ENCODE results near the gene ZNF560.
"Not testable (repeated sequence)": the region's sequence is repeated elsewhere in the genome, so short reads cannot be mapped to it uniquely, and the experiment has no call there.

ZNF560 gene

DNA sequence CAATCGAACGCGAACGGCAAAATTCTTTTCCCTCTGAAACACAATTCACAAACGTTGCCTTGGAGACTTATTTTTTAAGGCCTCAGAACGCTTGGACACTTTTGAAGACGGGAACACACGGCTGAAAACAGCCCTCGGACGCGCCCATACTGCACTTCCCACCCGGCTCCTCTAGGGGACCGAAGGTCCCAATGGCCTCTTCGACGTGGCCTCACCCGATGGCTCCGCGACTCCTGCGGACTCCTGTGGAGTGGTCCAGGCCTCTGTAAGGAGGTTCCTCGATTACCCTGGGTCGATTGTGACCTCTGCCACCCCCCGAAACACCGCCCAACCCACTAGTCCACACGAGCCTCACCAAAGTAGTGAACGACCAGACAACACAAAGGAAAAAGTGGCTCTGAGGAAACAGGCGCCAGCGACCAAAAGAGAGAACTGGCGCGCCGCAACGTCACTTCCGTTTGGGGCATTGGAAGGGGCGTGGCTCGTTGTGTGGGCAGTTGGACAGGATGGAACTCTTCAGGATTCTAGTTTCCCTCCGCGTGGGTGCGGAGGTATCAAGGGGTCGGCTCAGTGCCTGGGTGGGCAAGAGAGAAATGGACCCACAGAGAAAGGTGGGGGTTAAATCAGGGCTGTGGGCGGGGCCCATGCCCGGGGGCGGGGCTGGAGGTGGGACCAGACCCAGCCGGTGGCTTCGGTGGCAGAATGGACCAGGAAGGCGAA is at the start of gene ZNF560:
Gene ZNF560, minus strand, starts transcription at position 434 of the 720 bp plus-strand sequence. CDS start 23,303 bp downstream, outside the sequence.
- peak; percentile 65 for ATAC-seq
- peaks cover 23 to 43% of the 10 kb centered on the region in 2 donors for H3K9me3 Mint-ChIP-seq

DNA sequence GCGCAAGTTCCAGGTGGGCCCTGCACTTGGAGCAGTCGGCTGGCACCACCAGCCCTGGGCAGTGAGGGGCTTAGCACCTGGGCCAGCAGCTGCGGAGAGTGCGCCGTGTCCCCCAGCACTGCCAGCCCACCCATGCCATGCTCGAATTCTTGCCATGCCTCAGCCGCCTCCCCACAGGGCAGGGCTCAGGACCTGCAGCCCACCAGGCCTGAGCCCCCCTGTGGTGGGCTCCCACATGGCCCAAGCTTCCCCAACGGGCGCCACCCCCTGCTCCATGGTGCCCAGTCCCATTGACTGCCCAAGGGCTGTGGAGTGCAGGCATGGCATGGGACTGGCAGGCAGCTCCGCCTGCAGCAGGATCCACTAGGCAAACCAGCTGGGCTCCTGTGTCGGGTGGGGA is 49.5 kb upstream of the ZNF560 start:
- ATAC-seq, result no peak
- DNase-seq, result no peak
- Mint-ChIP-seq H3K4me1 (no peaks in the 10 kb centered on the region), H3K9me3 (peaks cover 22 to 23% of the 10 kb centered on the region in 2 donors), H3K4me3 (no peak overlapping the region), H3K27ac (no peak overlapping the region), H3K27me3 (no peaks in the 10 kb centered on the region)

More for the DNA sequence above, at the start of gene ZNF560:
- H3K4me3 Mint-ChIP-seq, result peak within 1 kb of the TSS; percentile 80 to 86
- peak within 1 kb of the TSS; percentile 53 to 59 for H3K27ac Mint-ChIP-seq
- DNase-seq, result peak; percentile 49 to 50
- peaks cover 10% of the 10 kb centered on the region for H3K4me1 Mint-ChIP-seq
- H3K27me3 Mint-ChIP-seq, result peaks cover 8% of the 10 kb centered on the region

DNA sequence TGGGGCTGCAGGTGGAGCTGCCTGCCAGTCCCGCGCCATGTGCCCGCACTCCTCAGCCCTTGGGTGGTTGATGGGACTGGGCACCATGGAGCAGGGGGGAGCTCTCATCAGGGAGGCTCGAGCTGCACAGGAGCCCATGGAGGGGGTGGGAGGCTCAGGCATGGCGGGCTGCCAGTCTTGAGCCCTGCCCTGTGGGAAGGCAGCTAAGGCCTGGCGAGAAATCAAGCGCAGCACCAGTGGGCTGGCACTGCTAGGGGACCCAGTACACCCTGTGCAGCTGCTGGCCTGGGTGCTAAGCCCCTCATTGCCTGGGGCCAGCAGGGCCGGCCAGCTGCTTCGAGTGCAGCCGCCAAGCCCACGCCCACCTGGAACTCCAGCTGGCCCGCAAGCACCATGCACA is 42.9 kb upstream of the ZNF560 start:
- not testable (repeated sequence) for H3K4me3 Mint-ChIP-seq, DNase-seq, H3K27me3 Mint-ChIP-seq, H3K27ac Mint-ChIP-seq, ATAC-seq
- peaks cover 25% of the 10 kb centered on the region for H3K4me1 Mint-ChIP-seq
- H3K9me3 Mint-ChIP-seq, result peaks cover 19 to 20% of the 10 kb centered on the region in 2 donors

DNA sequence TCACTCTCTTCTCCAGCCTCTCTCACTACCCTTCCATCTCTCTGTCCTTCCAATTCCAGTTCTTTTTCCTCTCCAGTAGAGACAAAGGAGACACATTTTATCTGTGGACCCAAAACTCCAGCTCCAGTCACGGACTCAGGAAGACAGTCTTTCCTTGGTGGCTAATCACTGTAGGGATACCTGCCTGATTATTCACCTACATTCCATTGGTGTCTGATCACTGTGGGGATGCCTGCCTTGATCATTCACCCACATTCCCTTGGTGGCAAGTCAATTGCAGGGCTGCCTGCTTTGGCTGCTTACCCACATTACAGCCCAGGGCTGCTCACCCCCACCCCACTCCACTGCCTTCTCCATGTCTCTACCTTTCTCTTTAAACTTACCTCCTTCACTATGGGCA is 41.5 kb upstream of the ZNF560 start:
- ATAC-seq, H3K27me3 Mint-ChIP-seq, DNase-seq: not testable (repeated sequence)
- H3K9me3 Mint-ChIP-seq, result peaks cover 20 to 31% of the 10 kb centered on the region in 2 donors
- H3K27ac Mint-ChIP-seq, result peak overlapping the region in 1 of 2 donors; percentile 84
- peak overlapping the region; percentile 39 to 99 for H3K4me3 Mint-ChIP-seq
- H3K4me1 Mint-ChIP-seq, result peaks cover 25% of the 10 kb centered on the region

DNA sequence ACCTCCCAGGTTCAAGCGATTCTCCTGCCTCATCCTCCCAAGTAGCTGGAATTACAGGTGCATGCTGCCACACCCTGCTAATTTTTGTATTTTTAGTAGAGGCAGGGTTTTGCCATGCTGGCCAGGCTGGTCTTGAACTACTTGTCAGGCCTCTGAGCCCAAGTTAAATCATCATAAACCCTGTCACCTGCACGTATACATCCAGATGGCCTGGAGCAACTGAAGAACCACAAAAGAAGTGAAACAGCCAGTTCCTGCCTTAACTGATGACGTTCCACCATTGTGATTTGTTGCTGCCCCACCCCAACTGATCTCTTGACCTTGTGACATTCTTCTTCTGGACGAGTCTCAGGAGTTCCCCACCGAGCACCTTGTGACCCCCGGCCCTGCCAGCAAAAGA is 40.8 kb upstream of the ZNF560 start:
- H3K4me1 Mint-ChIP-seq, result peaks cover 25% of the 10 kb centered on the region
- H3K27me3 Mint-ChIP-seq, ATAC-seq, DNase-seq: not testable (repeated sequence)
- peak overlapping the region in 1 of 2 donors; percentile 84 for H3K27ac Mint-ChIP-seq
- H3K9me3 Mint-ChIP-seq, result peaks cover 23 to 33% of the 10 kb centered on the region in 2 donors
- peak overlapping the region; percentile 96 to 99 for H3K4me3 Mint-ChIP-seq

DNA sequence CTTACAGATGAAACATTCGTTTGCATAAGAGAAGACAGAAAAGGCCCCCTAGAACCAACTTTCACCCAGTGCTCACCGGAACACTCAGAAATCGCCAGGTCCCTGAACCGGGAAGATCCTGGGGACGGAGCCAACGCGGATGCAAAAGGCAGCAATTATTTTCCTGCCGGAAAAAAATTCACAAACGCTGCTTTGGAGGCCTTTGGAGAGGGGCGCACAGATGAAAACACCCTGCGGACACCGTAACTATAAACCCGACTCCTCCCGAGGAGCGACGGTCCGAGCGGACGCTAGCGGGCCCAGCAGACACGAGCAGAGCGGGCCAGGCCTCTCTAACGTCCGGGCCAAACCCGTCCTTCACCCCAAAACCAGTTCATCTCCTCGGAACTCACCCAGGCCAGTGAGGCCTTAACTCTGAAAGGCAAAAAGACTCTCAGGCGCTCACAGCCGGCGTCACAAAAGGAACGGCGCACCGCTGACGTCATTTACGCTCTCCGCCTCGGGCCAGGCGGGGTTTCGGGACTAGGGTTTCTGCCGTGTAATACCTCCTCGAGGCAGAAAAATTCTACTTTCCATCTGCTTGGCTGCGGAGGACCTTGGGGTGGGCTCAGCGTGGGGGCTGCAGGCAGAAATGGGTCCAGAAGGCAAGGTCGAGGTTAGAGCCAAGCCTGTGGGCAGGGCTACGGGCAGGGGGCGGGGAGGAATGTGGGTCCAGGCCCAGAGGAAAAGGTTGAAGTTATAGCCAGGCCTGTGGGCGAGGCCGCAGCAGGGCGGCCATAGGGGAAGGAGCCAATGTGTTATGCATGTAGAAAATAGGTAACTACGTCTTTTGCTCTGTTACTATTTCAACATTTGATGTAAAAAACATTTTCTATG is 40.0 kb upstream of the ZNF560 start, which contains the start of gene ZNF426:
Gene ZNF426, minus strand, starts transcription at position 463 of the 876 bp plus-strand sequence. CDS start 2,413 bp downstream, outside the sequence.
- DNase-seq (peak; percentile 82 to 89), ATAC-seq (peak; percentile 99)
- Mint-ChIP-seq H3K27me3 (no peaks in the 10 kb centered on the region), H3K9me3 (peaks cover 31 to 41% of the 10 kb centered on the region in 2 donors), H3K4me3 (peak within 1 kb of the TSS; percentile 96 to 99), H3K27ac (peak within 1 kb of the TSS; percentile 99), H3K4me1 (peaks cover 25% of the 10 kb centered on the region)

DNA sequence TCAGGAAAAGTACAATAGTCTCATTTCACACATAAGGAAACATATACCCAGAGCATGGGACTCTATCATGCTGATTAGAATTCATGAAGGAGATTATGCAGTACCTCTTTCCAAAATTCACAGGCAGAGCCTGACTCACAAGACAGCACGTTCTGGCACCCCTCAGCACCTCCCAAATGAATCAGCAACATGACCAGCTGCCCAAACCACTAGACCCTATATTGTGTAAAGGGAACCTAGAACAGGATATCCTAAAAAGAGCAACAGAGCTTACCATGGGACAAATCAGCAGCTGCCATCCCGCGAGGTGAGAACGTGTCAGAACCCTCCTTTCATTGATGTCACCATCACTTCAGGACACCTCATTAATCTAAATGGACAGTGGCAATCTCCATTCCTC is 37.5 kb upstream of the ZNF560 start:
- peaks cover 45 to 59% of the 10 kb centered on the region in 2 donors for H3K9me3 Mint-ChIP-seq
- no peaks in the 10 kb centered on the region for H3K27me3 Mint-ChIP-seq
- no peak overlapping the region for H3K4me3 Mint-ChIP-seq
- no peak for DNase-seq
- ATAC-seq, result no peak
- H3K4me1 Mint-ChIP-seq, result peaks cover 25% of the 10 kb centered on the region
- H3K27ac Mint-ChIP-seq, result no peak overlapping the region

DNA sequence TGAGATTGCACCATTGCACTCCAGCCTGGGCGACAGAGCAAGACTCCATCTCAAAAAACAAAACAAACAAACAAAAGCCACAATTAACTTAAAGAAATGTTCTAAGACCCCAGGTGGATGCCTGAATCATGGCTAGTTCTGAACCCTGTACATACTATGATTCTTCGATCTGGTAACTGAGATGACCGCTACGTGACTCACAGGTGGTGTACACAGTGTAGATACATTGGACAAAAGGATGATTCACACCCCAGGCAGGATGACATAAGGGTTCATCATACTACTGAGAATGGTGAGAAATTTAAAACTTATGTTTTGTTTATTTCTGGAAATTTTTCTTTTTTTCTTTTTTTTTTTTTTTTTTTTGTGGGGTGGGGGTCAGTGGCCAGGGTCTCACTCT is 33.5 kb upstream of the ZNF560 start:
- H3K4me3 Mint-ChIP-seq, result no peak overlapping the region
- no peak overlapping the region for H3K27ac Mint-ChIP-seq
- ATAC-seq (no peak), DNase-seq (no peak)
- H3K4me1 Mint-ChIP-seq, result no peaks in the 10 kb centered on the region
- H3K27me3 Mint-ChIP-seq, result no peaks in the 10 kb centered on the region
- H3K9me3 Mint-ChIP-seq, result peaks cover 44 to 60% of the 10 kb centered on the region in 2 donors

DNA sequence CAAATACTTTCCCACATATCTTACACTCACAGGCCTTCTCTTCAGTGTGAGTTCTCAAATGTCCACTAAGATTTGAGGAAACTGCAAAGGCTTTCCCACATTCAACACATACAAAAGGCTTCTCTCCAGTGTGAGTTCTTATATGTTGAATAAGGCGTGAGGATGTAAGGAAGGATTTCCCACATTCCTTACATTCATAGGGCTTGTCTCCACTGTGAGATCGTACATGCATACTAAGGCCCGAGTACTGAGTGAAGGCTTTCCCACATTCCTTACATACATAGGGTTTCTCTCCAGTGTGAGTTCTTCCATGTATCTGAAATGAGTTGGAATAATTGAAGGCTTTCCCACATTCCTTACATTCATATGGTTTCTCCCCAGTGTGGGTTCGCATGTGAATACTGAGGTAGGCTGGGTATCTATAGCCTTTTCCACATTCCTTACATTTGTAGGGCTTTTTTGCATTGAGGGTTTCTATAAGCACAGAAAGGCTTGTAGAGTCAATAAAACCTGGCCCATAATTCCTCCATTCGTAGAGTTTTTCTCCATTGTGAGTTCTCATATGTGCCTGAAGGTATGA is 30.4 kb upstream of the ZNF560 start:
- H3K27me3 Mint-ChIP-seq, result no peaks in the 10 kb centered on the region
- no peak overlapping the region for H3K4me3 Mint-ChIP-seq
- H3K4me1 Mint-ChIP-seq, result no peaks in the 10 kb centered on the region
- H3K9me3 Mint-ChIP-seq, result peaks cover 49 to 62% of the 10 kb centered on the region in 2 donors
- no peak for ATAC-seq
- DNase-seq, result no peak
- no peak overlapping the region for H3K27ac Mint-ChIP-seq

DNA sequence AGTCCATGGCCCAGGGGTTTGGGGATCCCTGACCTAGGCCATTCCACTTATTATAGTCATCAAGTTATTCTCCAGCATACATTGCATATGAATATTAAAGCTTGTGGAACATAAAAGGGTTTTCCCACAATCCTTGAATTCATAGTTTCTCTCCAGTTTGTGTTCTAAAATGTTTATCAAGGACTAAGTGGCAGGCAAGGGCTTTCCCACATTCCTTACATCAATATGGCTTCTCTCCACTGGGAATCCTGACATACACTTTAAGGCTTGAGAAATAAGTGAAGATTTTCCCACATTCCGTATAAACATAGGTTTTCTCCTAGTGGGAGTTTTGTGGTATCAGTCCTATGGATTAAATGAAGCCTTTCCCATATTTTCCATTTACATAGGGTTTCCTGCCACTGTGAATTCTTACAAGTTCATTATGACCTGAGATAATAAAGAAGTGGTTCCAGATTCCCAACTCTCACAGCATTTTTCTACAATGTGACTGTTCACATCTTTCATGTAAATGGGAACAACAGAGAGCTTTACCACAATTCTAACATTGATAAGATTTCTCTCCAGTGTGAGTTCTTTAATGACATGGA is 25.6 kb upstream of the ZNF560 start:
- Mint-ChIP-seq H3K4me3 (no peak overlapping the region), H3K27ac (no peak overlapping the region), H3K27me3 (no peaks in the 10 kb centered on the region), H3K9me3 (peaks cover 43 to 67% of the 10 kb centered on the region in 2 donors), H3K4me1 (no peaks in the 10 kb centered on the region)
- DNase-seq (no peak), ATAC-seq (no peak)

DNA sequence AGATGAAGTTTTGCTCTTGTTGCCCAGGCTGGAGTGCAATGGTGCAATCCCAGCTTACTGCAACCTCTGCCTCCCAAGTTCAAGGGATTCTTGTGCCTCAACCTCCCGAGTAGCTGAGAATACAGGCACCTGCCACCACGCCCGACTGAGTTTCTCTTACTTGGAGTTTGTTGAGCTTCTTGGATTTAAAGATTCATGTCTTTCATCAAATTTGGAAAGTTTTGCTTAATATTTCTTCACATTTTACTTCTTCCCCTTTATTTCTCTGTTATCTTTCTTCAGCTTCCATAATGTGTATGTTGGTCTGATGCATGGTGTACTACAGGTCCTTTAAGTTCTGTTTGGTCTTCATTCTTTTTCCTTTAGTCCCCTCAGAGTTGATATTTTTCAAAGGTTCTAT is 8.9 kb upstream of the ZNF560 start:
- peaks cover 49 to 62% of the 10 kb centered on the region in 2 donors for H3K9me3 Mint-ChIP-seq

DNA sequence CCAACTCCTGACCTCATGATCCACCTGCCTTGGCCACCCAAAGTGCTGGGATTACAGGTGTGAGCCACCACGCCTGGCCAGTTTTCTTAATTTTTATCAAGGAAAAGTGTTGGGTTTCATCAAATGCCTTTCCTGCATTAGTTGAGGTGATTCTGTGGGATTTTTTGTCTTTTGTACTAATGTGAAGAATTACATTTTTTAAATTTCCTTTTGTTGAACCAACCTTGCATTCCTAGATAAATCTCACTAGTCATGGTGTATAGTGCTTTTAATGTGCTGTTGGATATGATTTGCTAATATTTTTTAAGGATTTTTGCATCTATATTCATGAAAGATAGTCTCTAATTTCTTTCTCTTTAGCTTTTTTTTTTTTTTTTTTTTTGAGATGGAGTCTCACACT is 2.4 kb upstream of the ZNF560 start:
- H3K9me3 Mint-ChIP-seq, result peaks cover 29 to 39% of the 10 kb centered on the region in 2 donors
- H3K27me3 Mint-ChIP-seq, result peaks cover 8% of the 10 kb centered on the region
- peaks cover 10% of the 10 kb centered on the region for H3K4me1 Mint-ChIP-seq
- DNase-seq (no peak), ATAC-seq (no peak)
- H3K4me3 Mint-ChIP-seq, result no peak overlapping the region
- no peak overlapping the region for H3K27ac Mint-ChIP-seq

More for the DNA sequence above, 8.9 kb upstream of the ZNF560 start:
- H3K4me1 Mint-ChIP-seq, result no peaks in the 10 kb centered on the region
- H3K27ac Mint-ChIP-seq, result no peak overlapping the region
- ATAC-seq, result no peak
- DNase-seq, result no peak
- H3K4me3 Mint-ChIP-seq, result no peak overlapping the region
- no peaks in the 10 kb centered on the region for H3K27me3 Mint-ChIP-seq

DNA sequence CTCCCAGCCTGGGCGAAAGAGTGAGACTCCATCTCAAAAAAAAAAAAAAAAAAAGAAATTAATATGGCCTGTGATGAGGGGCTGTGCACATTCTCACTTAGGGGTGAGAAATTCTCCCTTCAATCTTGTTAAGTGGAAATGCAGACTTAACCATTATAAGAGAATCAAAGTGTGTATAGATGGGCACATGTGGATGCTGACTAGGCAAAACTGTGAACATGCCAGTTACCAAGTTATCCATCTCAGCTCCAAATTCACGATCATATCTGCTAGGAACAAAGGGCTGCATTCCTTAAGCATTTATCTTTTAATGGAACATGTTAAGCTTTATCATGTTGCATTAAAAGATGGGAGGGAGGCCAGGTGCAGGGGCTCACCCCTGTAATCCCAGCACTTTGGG is 4.3 kb downstream of the ZNF560 start:
- H3K27me3 Mint-ChIP-seq, result peaks cover 8% of the 10 kb centered on the region
- peaks cover 26 to 44% of the 10 kb centered on the region in 2 donors for H3K9me3 Mint-ChIP-seq

DNA sequence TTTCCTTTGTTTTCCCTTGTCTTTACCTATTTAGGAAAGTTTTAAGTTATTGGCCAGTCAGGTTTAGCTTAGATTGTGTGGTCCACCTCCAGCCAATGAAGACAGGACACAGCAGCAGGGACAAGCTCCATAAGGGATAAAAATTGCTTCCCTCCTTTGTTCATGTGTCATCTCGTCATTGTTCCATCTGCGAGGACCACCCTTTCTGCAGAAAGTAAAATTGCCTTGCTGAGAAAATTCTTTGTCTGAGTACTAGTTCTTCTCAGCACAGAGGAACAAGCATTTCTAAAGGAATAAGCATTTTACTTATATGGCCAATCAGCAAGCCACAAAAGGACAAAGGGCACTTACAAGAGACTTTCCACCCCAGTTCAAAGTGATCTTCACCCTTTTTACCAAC is 11.4 kb downstream of the ZNF560 start:
- Mint-ChIP-seq H3K4me1 (no peaks in the 10 kb centered on the region), H3K4me3 (no peak overlapping the region), H3K9me3 (peaks cover 22 to 55% of the 10 kb centered on the region in 2 donors), H3K27me3 (no peaks in the 10 kb centered on the region), H3K27ac (no peak overlapping the region)
- no peak for ATAC-seq
- DNase-seq, result no peak

More for the DNA sequence above, 4.3 kb downstream of the ZNF560 start:
- DNase-seq (no peak), ATAC-seq (no peak)
- no peak overlapping the region for H3K4me3 Mint-ChIP-seq
- H3K27ac Mint-ChIP-seq, result no peak overlapping the region
- peaks cover 10% of the 10 kb centered on the region for H3K4me1 Mint-ChIP-seq

DNA sequence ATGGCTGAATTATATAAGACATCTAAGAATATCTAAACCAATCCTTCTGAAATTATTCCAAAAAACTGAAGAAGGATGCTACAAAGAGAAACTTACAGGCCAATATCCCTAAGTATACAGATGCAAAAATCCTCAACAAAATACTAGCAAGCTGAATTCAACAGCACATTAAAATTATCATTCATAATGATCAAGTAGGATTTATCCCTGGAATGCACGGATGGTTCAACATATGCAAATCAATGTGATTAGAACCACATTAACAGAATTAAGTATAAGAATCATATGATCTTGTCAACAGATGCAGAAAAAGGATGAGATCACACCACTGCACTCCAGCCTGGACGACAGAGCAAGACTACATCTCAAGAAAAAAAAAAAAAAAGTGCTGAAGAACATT is 13.3 kb downstream of the ZNF560 start:
- Mint-ChIP-seq H3K4me3 (no peak overlapping the region), H3K4me1 (no peaks in the 10 kb centered on the region), H3K9me3 (peaks cover 19 to 50% of the 10 kb centered on the region in 2 donors), H3K27me3 (no peaks in the 10 kb centered on the region), H3K27ac (no peak overlapping the region)
- no peak for DNase-seq
- ATAC-seq, result no peak

Data from stimulated activated naive CD8-positive, alpha-beta T cell treated with anti-CD3 and anti-CD28 coated beads, Interleukin-15, amount 100 ng/mL, for 72 hours (primary cell).